Gastrocnemius medialis (tissue), 4 donors: Measurements from ENCODE around the gene KLHDC2. TPM values are rescaled to one million over a fixed set of nuclear protein-coding genes. Genes with fewer than 3 reads are reported as not detected.
"Not testable (repeated sequence)": the region's sequence is repeated elsewhere in the genome, so short reads cannot be mapped to it uniquely, and the experiment has no call there.

Experiments
- ATAC-seq, 2 donors: fragments of 150-250 bp; one replicate each; pipeline ENCODE4 v1.9.1; 2016
- DNase-seq, 2 donors: peaks; one replicate each; pipeline ENCODE4 v3.0.0-alpha.2; 2019
- H3K27ac ChIP-seq, 4 donors: fragments of 200-600 bp; sonication (generic); 1 replicate in 1 of 4; 2 replicates in 3 of 4; pipeline ENCODE4 v1.5.1; 2016 to 2018; ENCODE audit warnings: mild to moderate bottlenecking in 2 of 4, moderate library complexity in 1 of 4
- H3K27me3 ChIP-seq, 3 donors: fragments of 200-600 bp; sonication (generic) in 2 of 3; 1 replicate in 1 of 3; 2 replicates in 2 of 3; pipeline versions ENCODE4 v1.5.1 to v1.6.0; 2016 to 2019; ENCODE audit warnings: mild to moderate bottlenecking in 1 of 3, moderate library complexity in 1 of 3
- H3K36me3 ChIP-seq, 2 donors: fragments of 200-600 bp; sonication (generic) in 1 of 2; one replicate each; pipeline ENCODE4 v1.5.1; 2017 to 2018
- H3K4me1 ChIP-seq, 2 donors: fragments of 200-600 bp; sonication (generic) in 1 of 2; one replicate each; pipeline ENCODE4 v1.5.1; 2016 to 2017; ENCODE audit warnings: mild to moderate bottlenecking in 2 of 2
- H3K4me3 ChIP-seq, 4 donors: fragments of 200-600 bp; sonication (generic) in 3 of 4; 1 replicate in 1 of 4; 2 replicates in 3 of 4; pipeline ENCODE4 v1.5.1; 2016 to 2019; ENCODE audit warnings: mild to moderate bottlenecking in 2 of 4
- H3K9me3 ChIP-seq, 3 donors: fragments of 200-600 bp; sonication (generic) in 2 of 3; 1 replicate in 1 of 3; 2 replicates in 2 of 3; pipeline ENCODE4 v1.5.1; 2016 to 2019
- POLR2A ChIP-seq, 2 donors: fragments of 450-650 bp; IDR thresholded peaks; one replicate each; pipeline ENCODE4 v1.6.1; 2017; ENCODE audit warnings: antibody characterized with exemption in 2 of 2, mild to moderate bottlenecking in 2 of 2, moderate library complexity in 2 of 2
- in situ Hi-C, 4 donors: fragments of 200-750 bp; cut with MboI; loops; one replicate each; pipeline versions ENCODE4 v1.15.0 to v1.8.0; 2017; ENCODE audit warnings: low sequenced_read_pairs in 4 of 4
- intact Hi-C: fragments of 100-400 bp; cut with DNase I; formaldehyde crosslinking; loops from one replicate; pipeline ENCODE4 v1.15.1; 2023; ENCODE audit warnings: low total_unique reads
- total RNA-seq, 4 donors: library from RNA; depleted of rRNA; stranded (reverse); fragments of >200 nt; gene quantifications; one replicate each; pipeline versions ENCODE4 v1.1.0 to v1.2.3, GENCODE V29; 2016
- TF ChIP-seq, protein P1 (sequence below), 5 experiments: fragments of 450-650 bp in 3 of 5; fragments of 200-600 bp in 2 of 5; sonication (generic) in 2 of 5; IDR thresholded peaks in 4 of 5; conservative IDR thresholded peaks in 1 of 5; 1 replicate in 4 of 5; 2 replicates in 1 of 5; pipeline ENCODE4 v1.5.1; 2016 to 2019; ENCODE audit warnings: antibody characterized with exemption in 5 of 5, mild to moderate bottlenecking in 3 of 5, moderate library complexity in 3 of 5

KLHDC2 gene
- total RNA-seq, 4 donors from 2014 or later = 73.9 to 96.5 (median 82.3) TPM

DNA sequence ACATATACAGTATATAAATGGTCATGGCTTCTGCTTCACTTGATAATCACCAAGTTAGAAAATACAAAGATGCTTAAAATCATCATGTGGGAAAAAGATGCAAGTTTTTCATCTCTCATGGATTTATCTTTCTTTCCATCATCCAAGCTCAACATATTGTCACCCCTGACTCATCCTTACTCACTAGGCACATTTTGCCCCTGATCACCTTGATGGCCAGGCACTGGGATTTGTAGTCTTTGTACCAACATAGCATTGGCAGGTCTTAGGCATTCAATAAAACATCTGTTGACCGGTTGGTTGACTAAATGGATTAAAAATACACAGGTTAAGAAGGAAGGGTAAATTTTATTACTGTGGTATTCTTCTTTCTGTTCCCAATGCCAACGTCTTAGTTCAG lies 28.1 kb downstream of the KLHDC2 start:
- H3K9me3 ChIP-seq = no peaks in the 10 kb centered on the region
- DNase-seq = no peak
- intact Hi-C loops (no loop called here), in situ Hi-C loops (no loop called here)
- no peak for TF ChIP-seq POLR2A (IDR thresholded peaks at IDR 0.05)
- TF ChIP-seq, protein P1, sequence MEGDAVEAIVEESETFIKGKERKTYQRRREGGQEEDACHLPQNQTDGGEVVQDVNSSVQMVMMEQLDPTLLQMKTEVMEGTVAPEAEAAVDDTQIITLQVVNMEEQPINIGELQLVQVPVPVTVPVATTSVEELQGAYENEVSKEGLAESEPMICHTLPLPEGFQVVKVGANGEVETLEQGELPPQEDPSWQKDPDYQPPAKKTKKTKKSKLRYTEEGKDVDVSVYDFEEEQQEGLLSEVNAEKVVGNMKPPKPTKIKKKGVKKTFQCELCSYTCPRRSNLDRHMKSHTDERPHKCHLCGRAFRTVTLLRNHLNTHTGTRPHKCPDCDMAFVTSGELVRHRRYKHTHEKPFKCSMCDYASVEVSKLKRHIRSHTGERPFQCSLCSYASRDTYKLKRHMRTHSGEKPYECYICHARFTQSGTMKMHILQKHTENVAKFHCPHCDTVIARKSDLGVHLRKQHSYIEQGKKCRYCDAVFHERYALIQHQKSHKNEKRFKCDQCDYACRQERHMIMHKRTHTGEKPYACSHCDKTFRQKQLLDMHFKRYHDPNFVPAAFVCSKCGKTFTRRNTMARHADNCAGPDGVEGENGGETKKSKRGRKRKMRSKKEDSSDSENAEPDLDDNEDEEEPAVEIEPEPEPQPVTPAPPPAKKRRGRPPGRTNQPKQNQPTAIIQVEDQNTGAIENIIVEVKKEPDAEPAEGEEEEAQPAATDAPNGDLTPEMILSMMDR (IDR thresholded peaks at IDR 0.05 in 4 of 5, conservative IDR thresholded peaks at IDR 0.05 in 1 of 5) = no peak
- H3K4me1 ChIP-seq = peaks cover 0 to 6% of the 10 kb centered on the region in 2 donors
- ATAC-seq = no peak
- H3K36me3 ChIP-seq = peaks cover 0 to 88% of the 10 kb centered on the region in 2 donors
- no peak overlapping the region for H3K27ac ChIP-seq
- H3K27me3 ChIP-seq = no peaks in the 10 kb centered on the region
- H3K4me3 ChIP-seq = no peak overlapping the region

DNA sequence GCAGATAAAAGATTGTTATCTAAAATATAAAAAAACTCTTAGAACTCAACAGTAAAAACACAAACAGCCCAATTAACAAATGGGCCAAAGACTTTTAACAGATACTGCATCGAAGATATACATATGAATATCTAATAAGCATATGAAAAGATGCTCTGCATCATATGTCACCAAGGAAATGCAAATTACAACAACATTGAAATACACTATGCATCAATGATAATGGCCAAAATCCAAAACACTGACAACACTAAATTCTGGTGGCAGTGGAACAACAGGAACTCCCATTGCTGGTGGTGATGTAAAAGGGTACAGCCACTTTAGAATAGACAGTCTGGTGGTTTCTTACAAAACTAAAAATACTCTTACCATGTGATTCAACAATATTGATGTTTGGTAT lies 40.8 kb downstream of the KLHDC2 start:
- H3K27me3 ChIP-seq = no peaks in the 10 kb centered on the region
- no peak for TF ChIP-seq POLR2A (IDR thresholded peaks at IDR 0.05)
- in situ Hi-C loops = no loop called here
- no peak for ATAC-seq
- no peaks in the 10 kb centered on the region for H3K9me3 ChIP-seq
- peaks cover 0 to 90% of the 10 kb centered on the region in 2 donors for H3K36me3 ChIP-seq
- no peak overlapping the region for H3K4me3 ChIP-seq
- intact Hi-C loops = no loop called here
- no peak for DNase-seq
- no peak overlapping the region for H3K27ac ChIP-seq
- H3K4me1 ChIP-seq = no peaks in the 10 kb centered on the region

DNA sequence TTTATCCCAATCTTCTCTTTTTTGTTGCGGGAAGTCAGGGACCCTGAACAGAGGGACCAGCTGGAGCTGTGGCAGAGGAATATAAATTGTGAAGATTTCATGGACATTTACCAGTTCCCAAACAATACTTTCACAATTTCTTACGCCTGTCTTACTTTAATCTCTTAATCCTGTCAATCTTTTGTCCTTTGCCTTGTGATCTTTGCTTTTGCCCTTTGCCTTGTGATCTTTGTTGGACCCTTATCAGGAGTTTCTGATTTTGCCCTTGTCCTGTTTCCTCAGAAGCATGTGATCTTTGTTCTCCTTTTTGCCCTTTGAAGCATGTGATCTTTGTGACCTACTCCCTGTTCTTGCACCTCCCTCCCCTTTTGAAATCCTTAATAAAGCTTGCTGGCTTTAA lies 48.2 kb downstream of the KLHDC2 start:
- intact Hi-C loops, ATAC-seq, DNase-seq, H3K9me3 ChIP-seq, H3K4me3 ChIP-seq, H3K27me3 ChIP-seq, H3K27ac ChIP-seq, in situ Hi-C loops, H3K4me1 ChIP-seq: not testable (repeated sequence)
- H3K36me3 ChIP-seq = peaks cover 4 to 91% of the 10 kb centered on the region in 2 donors

DNA sequence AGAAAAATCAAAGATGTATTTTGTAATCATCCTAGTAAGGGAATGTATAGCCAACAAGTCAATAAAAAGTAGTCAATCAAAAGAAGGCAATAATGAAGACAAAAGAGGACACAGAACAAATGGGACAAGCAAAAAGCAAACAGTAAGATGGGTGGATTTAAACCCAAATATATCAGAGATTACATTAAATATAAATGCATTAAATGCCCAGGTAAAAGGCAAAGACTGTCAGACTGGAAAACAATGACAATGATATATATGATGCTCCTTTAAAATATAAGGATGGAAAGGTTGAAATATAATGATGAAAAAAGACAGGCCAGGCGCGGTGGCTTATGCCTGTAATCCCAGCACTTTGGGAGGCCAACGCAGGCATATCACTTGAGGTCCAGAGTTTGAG lies 48.9 kb downstream of the KLHDC2 start:
- in situ Hi-C loops (no loop called here), intact Hi-C loops (no loop called here)
- H3K4me3 ChIP-seq = no peak overlapping the region
- no peak for TF ChIP-seq POLR2A (IDR thresholded peaks at IDR 0.05)
- TF ChIP-seq, protein P1 (IDR thresholded peaks at IDR 0.05 in 4 of 5, conservative IDR thresholded peaks at IDR 0.05 in 1 of 5) = no peak
- H3K36me3 ChIP-seq = peaks cover 4 to 83% of the 10 kb centered on the region in 2 donors
- H3K4me1 ChIP-seq = no peaks in the 10 kb centered on the region
- no peak for ATAC-seq
- no peaks in the 10 kb centered on the region for H3K27me3 ChIP-seq
- H3K27ac ChIP-seq = no peak overlapping the region
- DNase-seq = no peak
- peaks cover 0 to 7% (median 0%) of the 10 kb centered on the region in 3 donors for H3K9me3 ChIP-seq

DNA sequence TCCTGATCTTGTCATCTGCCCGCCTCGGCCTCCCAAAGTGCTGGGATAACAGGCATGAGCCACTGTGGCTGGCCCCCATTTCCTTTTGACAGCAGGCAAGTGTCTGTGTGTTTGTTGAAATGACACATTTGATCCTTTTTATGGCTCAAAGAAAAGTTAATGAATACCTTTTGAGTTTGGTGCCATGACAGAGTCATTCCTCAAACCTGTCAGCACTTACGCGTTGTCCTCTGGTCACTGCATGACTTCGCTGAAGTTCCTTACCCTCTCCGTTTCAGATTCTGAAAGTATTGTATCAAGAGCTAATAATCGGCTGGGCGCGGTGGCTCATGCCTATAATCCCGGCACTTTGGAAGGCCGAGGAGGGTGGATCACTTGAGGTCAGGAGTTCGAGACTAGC lies 52.2 kb downstream of the KLHDC2 start:
- in situ Hi-C loops = no loop called here

More for the DNA sequence above, 52.2 kb downstream of the KLHDC2 start:
- TF ChIP-seq, protein P1 (IDR thresholded peaks at IDR 0.05 in 4 of 5, conservative IDR thresholded peaks at IDR 0.05 in 1 of 5) = no peak
- TF ChIP-seq POLR2A (IDR thresholded peaks at IDR 0.05) = no peak
- no peak for ATAC-seq
- Histone ChIP-seq H3K4me1 (no peaks in the 10 kb centered on the region), H3K4me3 (no peak overlapping the region), H3K9me3 (peaks cover 0 to 7% (median 0%) of the 10 kb centered on the region in 3 donors), H3K27me3 (no peaks in the 10 kb centered on the region), H3K27ac (no peak overlapping the region), H3K36me3 (peaks cover 4 to 81% of the 10 kb centered on the region in 2 donors)
- intact Hi-C loops = no loop called here
- DNase-seq = no peak
